Bronchial epithelial cell (primary cell): Measurements from ENCODE around the gene CCR6. TPM values are rescaled to one million over a fixed set of nuclear protein-coding genes. Genes with fewer than 3 reads are reported as not detected.
"Not testable (repeated sequence)": the region's sequence is repeated elsewhere in the genome, so short reads cannot be mapped to it uniquely, and the experiment has no call there.

Experiments
- DNase-seq: peaks from one replicate; pipeline ENCODE4 v3.0.0-alpha.2; 2010; ENCODE audit warnings: low read depth
- FAIRE-seq: peaks from 2 replicates; lab custom pipeline; 2011; peaks lifted over from hg19 to GRCh38; lab: Jason Lieb, UNC
- H3K27me3 ChIP-seq: 2 replicates; pipeline ENCODE4 v1.5.1; 2011; ENCODE audit warnings: low read length; ENCODE audit not compliant: control insufficient read depth, insufficient read depth
- H3K36me3 ChIP-seq: 2 replicates; pipeline ENCODE4 v1.5.1; 2011; ENCODE audit warnings: low read length; ENCODE audit not compliant: control insufficient read depth, insufficient read depth
- H3K4me3 ChIP-seq: 2 replicates; pipeline ENCODE4 v1.5.1; 2011; ENCODE audit warnings: mild to moderate bottlenecking, low read depth, low read length, control low read depth
- total RNA-seq: library from RNA; depleted of rRNA; stranded (reverse); fragments of >200 nt; gene quantifications from 2 replicates; pipeline ENCODE4 v1.2.1, GENCODE V29; 2014

Gene CCR6
- total RNA-seq, 1 donor from 2014 or later, result not detected

- not testable (repeated sequence) for H3K27me3 ChIP-seq, H3K4me3 ChIP-seq, H3K36me3 ChIP-seq, DNase-seq
- peak; percentile 55 for FAIRE-seq
These were observed 62.2 kb downstream of the CCR6 start for GRCh38 chr6:167185101-167185500.

GRCh38 chr6:167187275-167187674 is 64.4 kb downstream of the CCR6 start:
- H3K4me3 ChIP-seq, DNase-seq, H3K36me3 ChIP-seq, H3K27me3 ChIP-seq, FAIRE-seq: not testable (repeated sequence)

Other genes with a start within 250 kb of the CCR6 start
- 13.2 and 15.0 TPM in 2 replicates for gene RNASET2, start 166.5 kb upstream of the CCR6 start, total RNA-seq
- gene CEP43, start 123.7 kb upstream of the CCR6 start, total RNA-seq, result 11.8 and 14.0 TPM in 2 replicates
- gene GPR31, start 34.9 kb downstream of the CCR6 start, total RNA-seq, result not detected in 2 replicates
- gene UNC93A, start 168.2 kb downstream of the CCR6 start, total RNA-seq, result not detected in 2 replicates
- not detected in 2 replicates for gene TTLL2, start 202.0 kb downstream of the CCR6 start, total RNA-seq